Activated naive CD4-positive, alpha-beta T cell treated with Interleukin-2 at 50 U/mL for 16 hours (primary cell): ENCODE results near the gene FAM43A.

ENCODE experiments used
- DNase-seq: peaks from one replicate; pipeline ENCODE4 v3.0.0-alpha.2; 2020

FAM43A gene, protein sequence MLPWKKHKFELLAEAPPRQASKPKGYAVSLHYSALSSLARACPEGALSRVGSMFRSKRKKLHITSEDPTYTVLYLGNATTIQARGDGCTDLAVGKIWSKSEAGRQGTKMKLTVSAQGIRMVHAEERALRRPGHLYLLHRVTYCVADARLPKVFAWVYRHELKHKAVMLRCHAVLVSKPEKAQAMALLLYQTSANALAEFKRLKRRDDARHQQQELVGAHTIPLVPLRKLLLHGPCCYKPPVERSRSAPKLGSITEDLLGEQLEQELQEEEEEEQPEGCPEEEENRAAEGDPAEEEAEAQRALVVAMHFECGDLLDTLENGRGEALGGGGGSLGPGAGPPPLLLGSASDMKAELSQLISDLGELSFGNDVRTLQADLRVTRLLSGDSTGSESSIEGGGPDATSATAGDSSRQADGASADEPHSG

DNA sequence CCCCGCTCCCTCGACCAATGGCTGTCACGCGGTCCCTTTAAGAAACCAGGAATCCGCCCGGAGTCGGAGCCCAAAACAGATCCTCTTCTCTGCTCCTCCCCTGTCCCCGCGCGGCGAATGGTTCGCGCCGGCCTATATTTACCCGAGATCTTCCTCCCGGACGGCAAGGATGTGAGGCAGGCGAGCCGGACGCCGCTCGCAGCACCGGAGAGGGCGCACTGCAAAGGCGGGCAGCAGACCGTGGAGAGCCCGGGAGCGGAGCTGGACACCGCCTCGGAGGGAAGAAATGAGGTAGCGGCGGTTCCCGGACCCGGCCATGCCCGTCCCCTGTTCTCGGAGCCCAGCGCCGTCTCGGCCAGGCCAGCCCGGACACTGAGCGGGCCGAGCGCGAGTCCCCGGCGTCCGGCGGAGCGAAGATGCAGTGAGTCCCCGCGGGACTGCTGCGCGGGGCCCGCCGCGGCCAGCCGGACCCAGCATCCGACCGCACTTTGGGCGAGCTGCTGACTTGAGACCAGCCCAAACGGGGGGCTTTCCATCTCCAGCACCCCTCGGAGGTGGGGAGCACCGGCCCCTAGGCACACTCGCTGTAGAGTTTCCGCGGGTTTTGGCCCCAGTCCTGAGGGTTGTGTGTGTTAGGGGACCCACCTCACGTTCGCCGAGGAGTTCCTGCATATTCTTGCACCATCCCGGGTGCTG, at the start of gene FAM43A:
TSS of gene FAM43A (plus strand) at position 166 of the 696 bp plus-strand sequence. CDS start 944 bp downstream, outside the sequence.
- peak; percentile 84 for DNase-seq

DNA sequence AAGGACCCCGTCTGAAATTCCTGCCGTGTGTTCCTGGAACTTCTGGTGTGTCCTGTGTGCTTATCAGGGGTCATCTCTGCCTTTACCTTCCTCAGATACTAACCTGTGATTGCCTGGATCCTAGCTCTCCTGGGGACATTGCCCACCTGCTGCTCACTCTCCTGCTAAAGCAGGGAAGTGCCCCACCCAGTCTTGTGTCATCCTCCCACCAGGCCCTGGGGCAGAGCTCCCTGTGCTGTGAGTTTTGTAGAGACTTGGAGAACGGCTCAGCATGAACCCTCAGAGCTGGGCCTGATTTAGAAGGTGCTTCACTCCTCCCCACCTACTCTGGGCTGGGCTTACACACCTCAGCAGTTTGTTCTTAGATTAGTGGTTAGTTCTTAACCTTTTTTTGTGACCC, 48.6 kb upstream of the FAM43A start:
- no peak for DNase-seq

DNA sequence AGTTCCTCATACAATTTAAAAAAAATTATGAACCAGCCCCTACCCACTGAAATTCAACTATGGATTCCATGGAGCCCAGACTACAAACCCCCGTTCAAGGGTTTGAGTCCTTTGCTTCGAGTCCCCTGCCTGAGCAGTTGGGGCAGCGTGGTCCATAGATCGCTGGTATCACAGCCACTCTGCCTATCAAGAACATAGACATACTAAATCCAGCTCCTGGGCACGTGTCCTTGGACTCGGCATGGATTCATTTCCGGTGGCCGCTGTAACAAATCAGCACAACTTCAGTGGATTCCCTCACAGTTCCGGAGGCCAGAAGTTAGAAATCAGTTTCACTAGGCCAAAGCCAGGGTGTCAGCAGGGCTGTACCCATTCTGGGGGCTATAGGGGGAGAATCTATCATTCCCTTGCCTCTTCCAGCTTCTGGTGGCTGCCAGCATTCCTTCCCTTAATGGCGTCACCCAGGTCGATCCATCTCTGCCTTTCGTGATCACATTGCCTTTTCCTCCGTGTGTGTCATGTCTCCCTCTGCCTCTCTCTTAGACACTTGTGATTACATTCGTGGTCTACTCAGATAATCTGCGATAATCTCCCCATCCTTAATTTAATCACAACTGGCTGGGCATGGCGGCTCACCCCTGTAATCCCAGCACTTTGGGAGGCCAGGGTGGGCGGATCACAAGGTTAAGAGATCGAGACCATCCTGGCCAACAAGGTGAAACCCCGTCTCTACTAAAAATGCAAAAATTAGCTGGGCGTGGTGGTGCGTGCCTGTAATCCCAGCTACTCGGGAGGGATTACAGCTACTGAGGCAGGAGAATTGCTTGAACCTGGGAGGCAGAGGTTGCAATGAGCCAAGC, 47.9 kb upstream of the FAM43A start:
- DNase-seq, result no peak

DNA sequence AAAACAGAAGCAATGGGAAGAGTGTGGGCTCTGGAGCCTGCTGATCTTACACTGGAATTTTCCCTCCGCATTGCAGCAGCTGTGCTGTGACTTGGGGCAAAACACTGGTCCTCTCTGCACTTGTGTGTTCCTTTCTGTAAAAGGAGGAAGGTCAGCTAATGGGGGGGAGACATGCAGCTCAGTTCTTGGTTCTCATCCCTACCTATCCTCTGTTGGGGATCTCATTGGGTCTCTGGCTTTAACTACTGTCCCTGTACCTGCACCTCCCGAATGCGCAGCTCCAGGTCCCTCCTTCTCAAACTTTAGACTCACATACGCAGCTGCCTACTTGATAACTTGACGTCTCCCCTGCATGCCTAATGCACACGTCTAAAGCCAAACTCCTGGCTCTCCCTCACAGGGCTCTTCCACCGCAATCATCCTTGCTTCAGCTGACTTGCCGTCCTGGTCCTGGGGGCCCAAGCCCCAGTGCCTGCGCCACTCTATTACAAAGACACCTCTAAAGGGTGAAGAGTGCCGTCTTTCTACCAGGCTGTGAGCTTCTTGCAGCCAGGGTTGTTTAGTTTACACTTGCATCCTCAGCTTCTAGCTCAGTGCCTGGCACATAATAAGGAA, 46.6 kb upstream of the FAM43A start:
- DNase-seq, result no peak

DNA sequence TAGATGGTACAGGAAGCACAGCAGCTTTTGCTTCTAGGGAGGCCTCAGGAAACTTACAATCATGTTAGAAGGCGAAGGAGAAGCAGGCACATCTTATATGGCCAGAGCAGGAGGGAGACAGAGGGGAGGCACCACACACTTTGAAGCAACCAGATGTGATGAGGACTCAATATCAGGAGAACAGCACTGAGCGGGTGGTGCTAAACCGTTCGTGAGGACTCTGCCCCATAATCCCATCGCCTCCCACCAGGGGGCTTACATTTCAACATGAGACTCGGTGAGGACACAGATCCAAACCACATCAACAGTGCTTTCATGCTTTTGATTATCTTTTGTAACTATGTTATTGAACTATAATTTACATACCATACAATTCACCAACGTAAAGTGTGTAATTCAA, 44.9 kb upstream of the FAM43A start:
- DNase-seq, result peak; percentile 40

DNA sequence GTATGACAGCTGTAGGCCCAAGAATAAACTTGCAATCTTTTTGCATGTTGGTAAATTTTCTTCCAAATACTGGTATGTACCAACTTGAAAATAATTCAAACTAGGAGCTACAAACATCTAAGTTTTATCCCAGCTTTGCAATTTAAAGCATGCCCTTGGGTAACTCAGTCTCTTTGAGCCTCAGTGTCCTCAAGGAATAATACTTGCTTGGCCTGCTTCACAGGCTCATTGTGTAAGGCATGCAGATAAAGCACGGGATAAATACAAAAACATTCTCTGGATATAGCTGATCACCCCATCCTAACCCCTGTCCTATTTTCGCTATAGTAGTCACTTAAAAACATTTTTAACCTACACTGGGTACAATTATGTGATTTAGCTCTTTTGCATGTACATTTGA, 42.9 kb upstream of the FAM43A start:
- DNase-seq, result no peak

DNA sequence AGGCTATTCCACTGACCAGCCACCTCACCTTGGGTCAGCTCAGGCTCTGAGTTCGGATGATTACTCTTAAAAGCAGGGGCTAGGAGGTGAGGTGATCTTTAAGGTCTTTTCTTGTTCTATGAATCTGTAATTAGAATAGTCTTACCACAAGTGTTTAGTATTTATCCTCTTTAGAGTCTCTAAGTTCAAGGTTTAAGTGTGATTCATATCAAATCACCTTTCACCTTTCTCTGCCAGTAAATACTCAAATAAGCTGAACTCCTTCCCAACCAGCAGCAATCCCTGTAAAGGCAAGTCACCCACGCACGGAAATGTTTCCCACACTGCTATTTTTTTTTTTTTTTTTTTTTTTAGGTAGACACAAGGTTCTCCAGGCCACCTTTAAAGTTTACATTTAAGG, 37.9 kb upstream of the FAM43A start:
- no peak for DNase-seq

DNA sequence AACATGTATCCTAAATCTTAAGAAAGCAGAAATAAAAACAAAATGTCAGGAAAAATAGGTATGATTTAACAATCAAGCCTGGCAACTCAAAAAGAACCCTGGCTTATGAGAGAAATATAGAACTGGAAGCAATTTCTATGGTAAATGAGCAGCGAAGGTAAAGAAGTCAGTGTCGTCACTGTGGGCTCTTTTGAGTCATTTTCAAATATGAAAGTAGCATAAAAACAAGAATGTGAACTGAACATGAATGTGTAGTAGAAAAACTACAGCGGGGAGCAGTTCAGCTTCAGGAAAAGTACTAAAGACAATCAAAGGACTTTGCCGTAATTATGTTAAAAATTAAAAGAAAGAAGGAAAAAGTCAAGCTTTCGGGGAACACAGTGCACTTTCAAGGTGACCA, 31.2 kb upstream of the FAM43A start:
- no peak for DNase-seq

DNA sequence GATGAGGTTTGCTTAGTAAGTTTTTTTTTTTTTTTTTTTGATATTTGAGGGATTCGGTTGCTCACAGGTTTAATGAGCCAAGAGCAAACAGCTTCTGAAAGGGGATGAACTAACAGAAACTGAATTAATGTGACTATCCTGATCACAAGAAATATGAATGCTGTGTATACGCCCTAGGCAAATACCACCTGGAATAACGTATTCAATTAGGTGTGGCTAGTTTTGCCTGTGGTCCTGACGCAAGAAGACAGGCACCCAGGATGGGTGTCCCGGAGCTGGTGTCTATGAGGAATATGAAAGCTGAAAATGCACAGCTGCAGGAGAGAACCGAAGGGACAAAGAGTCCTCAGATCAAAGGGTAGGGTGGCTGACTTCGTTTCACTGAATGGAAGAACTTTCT, 28.2 kb upstream of the FAM43A start:
- DNase-seq, result no peak

DNA sequence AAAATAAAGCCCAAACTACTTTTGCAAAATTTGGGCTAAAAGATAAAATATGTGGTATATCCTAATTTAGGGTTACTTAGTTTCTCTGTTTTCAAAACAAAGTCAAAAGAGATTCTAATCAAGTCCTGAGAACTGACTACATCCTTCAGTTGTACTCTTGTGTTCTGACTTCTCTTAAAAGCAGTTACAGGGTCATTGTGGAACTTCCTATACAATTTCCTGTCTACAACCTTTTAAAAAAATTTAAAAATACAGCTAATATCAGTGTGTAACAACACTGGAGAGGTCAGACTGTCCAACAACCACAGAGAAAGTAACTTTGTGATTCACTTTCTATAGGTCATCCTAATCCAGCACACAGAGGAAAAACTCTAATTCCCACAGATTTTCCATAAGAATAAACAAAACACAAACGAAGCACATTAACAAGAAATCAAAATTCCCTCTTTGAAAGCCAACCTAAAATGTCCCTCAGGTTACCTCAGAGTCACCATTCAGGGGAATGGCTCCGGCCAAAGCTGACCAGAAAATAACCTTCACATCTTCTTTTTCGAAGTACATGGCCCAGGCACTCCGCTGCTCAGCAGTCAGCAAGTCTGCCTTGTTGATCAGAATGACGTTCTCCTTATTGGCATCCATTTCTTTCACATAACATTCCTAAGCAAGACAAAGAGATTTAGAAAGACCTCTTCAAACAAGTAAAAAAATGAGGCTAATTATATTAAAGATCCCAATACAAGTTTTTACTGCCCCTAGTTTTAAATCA, 27.0 kb upstream of the FAM43A start:
- DNase-seq, result no peak

DNA sequence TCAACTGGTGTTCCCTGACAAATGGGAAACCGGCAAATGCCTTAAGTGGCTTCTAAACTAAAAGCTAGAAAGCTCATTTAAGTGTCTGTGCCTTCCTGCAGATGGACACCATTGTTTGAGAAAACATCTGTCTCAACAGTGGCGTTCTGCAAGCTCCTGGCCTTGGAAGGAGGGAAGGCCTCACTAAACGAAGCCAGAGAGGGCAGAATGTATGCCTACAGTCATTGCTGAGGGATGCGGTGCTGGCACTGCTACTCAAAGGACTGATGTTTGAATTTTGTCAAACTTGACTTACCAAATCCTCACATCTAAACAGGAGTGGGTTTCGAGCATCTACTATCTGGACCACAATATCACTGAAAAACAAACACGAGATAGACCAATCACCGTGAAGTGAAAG, 25.9 kb upstream of the FAM43A start:
- no peak for DNase-seq

DNA sequence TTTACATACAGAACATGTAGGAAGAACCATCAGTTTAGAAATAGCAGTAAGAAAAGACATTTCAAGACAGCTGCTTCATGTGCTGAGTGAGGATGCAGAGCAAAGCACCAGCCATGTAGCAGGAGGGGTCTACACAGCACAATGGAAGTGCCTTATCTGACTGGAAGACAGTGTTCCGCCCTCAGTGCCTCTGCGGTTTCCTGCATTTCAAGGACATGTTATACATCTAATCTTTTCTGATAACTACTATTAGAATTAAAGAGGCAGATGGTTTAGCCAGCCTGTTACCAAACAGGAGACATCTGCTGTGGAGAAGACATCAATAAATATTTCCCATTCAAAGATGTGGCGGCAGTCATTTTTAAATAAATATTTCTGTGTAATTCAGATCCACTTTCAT, 24.3 kb upstream of the FAM43A start:
- DNase-seq, result no peak

DNA sequence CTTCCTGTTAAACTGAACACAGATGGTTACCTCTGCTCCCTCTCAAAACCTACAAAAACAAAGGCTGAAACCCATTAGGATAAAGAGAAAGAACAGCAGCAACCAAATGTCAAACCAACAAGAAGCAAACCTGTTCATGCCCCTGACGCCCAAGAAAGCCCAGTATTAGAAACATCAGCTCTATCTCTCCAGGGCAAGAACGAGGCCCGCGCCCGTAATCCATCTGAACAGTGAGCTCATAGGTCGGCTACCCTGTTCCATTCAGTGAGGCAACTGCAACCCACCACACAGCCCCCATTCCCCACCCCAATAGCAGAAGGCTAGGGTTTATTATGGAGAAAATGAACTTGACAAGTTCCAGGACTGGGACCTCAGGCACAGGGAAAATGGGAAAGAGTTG, 23.7 kb upstream of the FAM43A start:
- no peak for DNase-seq

DNA sequence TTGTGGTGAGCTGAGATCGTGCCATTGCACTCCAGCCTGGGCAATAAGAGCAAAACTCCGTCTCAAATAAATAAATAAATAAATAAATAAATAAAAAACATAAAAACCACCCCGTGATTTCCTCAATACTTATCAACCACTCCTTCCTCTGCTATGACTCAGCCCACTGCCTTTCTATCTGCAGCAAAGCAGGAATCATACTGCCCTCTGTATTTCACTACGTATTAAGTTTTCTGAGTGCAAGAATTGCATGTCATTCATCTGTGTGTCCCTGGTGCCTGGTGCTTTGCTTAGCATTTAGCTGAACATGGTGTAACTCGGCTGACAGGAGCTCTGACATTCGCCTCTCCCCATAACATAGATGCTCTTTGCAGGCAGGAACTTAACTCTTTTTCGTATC, 20.8 kb upstream of the FAM43A start:
- DNase-seq, result no peak

DNA sequence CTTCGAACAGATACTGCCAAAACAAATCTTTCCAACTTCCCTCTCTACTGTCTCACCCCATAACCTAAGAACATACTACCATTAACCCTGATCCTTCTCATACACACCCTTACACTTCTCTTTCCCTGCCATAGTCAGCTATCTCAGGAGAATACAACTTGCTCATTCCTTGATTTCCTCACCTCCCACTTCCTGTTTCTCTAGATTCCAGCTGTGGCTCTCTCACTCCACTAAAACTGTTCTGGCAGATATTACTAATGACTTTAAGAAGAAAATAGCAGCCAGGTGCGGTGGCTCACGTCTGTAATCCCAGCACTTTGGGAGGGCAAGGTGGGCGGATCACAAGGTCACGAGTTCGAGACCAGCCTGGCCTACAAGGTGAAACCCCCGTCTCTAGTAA, 18.3 kb upstream of the FAM43A start:
- no peak for DNase-seq

DNA sequence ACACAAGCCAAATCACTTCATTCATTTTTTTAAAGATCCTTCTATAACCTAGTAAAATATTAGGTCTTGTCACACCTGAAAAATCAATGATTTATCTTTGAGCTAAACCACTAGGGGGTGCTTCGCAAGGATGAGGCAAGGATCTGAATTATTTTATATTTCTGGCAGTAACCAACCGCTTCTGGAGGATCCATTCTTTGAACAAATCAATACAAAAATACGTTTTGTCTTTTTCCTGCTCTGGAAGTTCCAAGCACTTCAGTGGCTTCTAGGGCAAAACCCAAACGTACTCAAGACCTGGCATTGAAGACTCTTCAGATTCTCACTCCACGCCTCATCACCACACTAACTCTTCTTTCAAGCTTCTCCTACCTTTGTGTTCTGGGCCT, 14.2 kb upstream of the FAM43A start:
- DNase-seq, result peak; percentile 13

DNA sequence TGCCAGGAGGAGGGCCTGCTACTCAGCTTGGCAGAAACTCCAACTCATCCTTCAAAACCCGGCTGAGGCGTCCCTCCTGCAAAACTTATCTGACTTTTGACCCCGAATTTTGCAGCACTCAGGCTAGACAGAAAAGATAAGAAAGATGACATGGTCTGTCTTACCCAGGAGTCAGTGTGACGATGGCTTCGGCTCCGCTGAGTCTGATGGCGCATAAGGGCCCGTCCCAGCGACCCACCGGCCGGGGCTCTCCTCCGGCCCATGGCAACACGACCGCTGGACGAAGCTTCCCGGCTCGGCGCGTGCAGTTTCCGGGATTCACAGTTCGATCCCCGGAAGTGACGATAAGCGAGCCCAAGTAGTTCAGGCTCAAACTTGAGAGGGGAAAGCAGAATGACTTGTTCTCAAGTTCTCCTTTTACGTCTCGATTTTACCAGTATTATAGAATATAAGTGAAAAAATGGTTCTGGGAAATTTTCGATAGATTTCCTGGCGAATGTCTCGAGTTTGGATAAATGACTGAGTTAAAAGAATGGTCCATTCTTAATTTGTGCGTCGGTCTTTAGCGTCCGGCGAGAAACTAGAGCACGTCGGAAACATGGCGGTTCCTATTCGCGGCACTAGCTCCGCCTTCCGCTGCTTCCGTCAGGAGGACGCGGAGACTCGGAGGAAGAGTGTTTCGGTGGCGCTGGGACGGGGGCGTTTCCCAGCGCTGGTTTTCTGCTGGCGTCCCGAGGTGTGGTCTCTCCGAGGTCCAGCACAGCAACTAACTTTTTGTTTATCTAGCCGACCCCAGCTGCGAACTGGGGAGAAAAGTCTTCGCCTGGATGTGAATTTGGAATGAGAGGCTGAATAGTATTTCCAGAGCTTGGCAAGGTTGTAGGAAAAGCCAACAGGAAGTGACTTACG, 13.5 kb upstream of the FAM43A start, which contains the start of gene LSG1:
TSS of gene LSG1 (minus strand) at position 292 of the 909 bp plus-strand sequence. CDS start at position 263, 29 bp downstream.
- DNase-seq, result peak; percentile 89

DNA sequence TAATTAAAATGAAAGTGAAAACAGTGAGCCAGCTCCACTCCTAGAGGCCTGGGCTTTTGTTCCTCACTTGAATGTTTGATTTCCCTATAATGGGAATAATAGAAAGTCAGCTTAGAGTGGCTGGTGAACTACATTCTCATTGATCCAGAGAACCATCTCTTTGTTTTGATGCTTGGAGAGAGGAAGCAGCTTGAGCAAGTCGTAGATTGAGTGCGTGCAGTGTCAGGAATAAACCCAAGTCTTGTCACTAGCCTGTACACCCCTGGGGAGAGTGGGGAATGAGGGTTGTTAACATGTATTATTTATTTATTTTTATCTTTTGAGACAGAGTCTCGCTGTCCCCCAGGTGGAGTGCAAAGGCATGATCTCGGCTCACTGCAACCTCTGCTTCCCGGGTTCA, 12.8 kb upstream of the FAM43A start:
- no peak for DNase-seq

DNA sequence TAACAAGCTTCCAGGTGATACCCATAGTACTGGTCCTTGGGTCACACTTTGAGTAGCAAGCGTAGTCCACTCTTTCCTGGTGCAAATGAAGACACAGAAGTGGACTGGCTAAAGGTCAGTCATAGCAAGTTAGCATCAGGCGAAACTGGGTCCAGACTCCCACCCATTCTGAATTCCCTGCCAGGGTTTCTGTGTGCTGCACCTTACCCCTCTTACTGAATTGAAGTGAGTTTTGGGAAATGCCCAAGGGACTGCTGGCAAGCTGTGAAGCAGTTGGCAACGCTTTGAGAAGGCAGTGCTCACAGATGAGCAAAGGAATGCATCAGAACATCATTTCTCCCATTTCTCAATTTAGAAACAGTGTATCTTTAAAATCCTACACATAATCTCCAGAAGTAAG, 11.9 kb upstream of the FAM43A start:
- DNase-seq, result no peak

DNA sequence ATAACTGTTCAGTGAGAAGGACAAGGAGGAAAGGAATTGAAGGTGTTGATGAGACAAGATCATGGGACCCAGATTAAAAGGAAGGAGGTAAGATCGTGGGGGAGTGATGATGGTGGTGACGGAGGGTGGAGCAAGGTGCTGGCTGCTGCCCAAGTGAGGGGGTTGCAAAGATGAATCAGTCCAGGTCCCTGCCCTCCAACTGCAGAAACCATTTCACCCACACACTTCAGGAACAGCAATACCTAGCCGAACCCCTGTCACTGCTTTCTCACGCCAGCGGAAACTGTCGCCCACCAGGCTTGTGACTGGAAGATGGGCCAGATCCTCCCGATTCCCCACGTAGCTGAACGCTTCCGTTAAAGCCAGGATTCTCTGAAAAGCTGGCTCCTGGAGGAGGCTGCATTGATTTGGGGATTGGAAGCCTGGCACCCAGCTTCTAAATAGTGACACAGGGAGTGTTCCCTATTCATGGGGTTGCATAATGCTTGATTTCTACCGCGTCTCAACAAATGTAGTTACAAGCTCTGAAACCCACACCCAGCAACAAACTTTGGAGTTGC, 10.5 kb upstream of the FAM43A start:
- peak; percentile 83 for DNase-seq

DNA sequence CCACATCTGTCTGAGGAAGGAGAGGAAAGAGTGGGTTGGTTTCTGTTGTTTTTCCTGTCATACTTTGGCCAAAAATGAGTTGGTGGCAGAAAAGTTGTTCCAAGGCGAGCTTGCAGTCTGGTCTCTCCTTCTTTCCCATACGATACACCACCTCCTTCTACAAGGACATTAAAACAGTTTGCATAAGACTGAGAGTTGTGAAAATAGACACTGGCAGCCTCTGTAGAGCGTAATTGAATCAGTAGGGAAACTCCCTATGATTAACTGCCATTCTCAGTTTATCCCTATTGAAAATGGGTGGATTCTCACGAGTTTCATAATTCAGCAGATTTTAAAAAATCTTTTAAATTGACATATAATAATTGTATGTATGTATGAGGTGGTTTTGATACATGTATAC, 10.0 kb upstream of the FAM43A start:
- no peak for DNase-seq
